Panc1 (cell line): Measurements from ENCODE around the gene H6PD. TPM values are rescaled to one million over a fixed set of nuclear protein-coding genes. Genes with fewer than 3 reads are reported as not detected.

ENCODE experiments used
- ATAC-seq: fragments of 200-7000 bp; cut with Tn5 transposase; 2 replicates; pipeline ENCODE4 v1.9.1; 2020; ENCODE audit warnings: mild to moderate bottlenecking, moderate library complexity
- BruUV-seq: library from RNA; stranded (reverse); fragments of 400-500 nt; replicated peaks from 2 replicates; lab custom pipeline; 2021; lab: Mats Ljungman, UMichigan
- CTCF ChIA-PET: fragments of 300-600 bp; sonication (Branson Sonifier 250); formaldehyde crosslinking; loops from one replicate; lab custom pipeline; 2022; ENCODE audit warnings: antibody characterized with exemption; lab: Charles Lee
- POLR2A ChIA-PET: fragments of 300-600 bp; sonication (Branson Sonifier 250); formaldehyde crosslinking; loops from one replicate; lab custom pipeline; 2022; ENCODE audit warnings: antibody characterized with exemption; lab: Charles Lee
- DNase-seq: peaks from one replicate; pipeline ENCODE4 v3.0.0-alpha.2; 2010; ENCODE audit warnings: low read depth, low spot score
- H3K27ac ChIP-seq: 2 replicates; pipeline ENCODE4 v1.5.1; 2011; ENCODE audit warnings: mild to moderate bottlenecking, low read length, inconsistent platforms
- H3K27me3 ChIP-seq: fragments of 200-500 bp; sonication (Bioruptor generic); 2 replicates; pipeline ENCODE4 v1.6.0; 2014; ENCODE audit warnings: low read length, inconsistent platforms; ENCODE audit not compliant: control insufficient read depth, insufficient read depth
- H3K36me3 ChIP-seq: fragments of 200-500 bp; sonication (Bioruptor generic); 2 replicates; pipeline ENCODE4 v1.5.1; 2014; ENCODE audit warnings: inconsistent platforms, mild to moderate bottlenecking, low read length, moderate library complexity; ENCODE audit not compliant: control insufficient read depth, insufficient read depth
- H3K4me1 ChIP-seq: 2 replicates; pipeline ENCODE4 v1.5.1; 2011; ENCODE audit warnings: inconsistent platforms, mild to moderate bottlenecking, low read length, moderate library complexity; ENCODE audit not compliant: control insufficient read depth, insufficient read depth
- H3K4me3 ChIP-seq, 2 experiments: 2 replicates each; pipeline ENCODE4 v1.5.1; 2011 to 2012; ENCODE audit warnings: low read depth in 2 of 2, low read length in 2 of 2, mild to moderate bottlenecking in 2 of 2, inconsistent platforms in 1 of 2, moderate library complexity in 1 of 2
- H3K9me3 ChIP-seq: fragments of 200-500 bp; sonication (Bioruptor generic); 2 replicates; pipeline ENCODE4 v1.5.1; 2014; ENCODE audit warnings: low read depth, mild to moderate bottlenecking, inconsistent platforms, low read length, moderate library complexity; ENCODE audit not compliant: control insufficient read depth, insufficient read depth
- CTCF ChIP-seq: fragments of 450-650 bp; IDR thresholded peaks from 2 replicates; pipeline ENCODE4 v1.5.1; 2017; ENCODE audit warnings: mild to moderate bottlenecking
- POLR2AphosphoS5 ChIP-seq: IDR thresholded peaks from 2 replicates; pipeline ENCODE4 v1.6.1; 2012; ENCODE audit warnings: mild to moderate bottlenecking, low read depth, low read length, moderate library complexity
- REST ChIP-seq, 2 experiments: IDR thresholded peaks; 2 replicates each; pipeline ENCODE4 v1.6.1; 2011 to 2012; ENCODE audit warnings: low read depth in 2 of 2, control low read depth in 1 of 2, low read length in 1 of 2, mild to moderate bottlenecking in 1 of 2, moderate library complexity in 1 of 2; ENCODE audit not compliant: insufficient read depth in 1 of 2
- SIN3A ChIP-seq: IDR thresholded peaks from 2 replicates; pipeline ENCODE4 v1.6.1; 2012; ENCODE audit warnings: low read depth, mild to moderate bottlenecking, low read length, moderate library complexity, borderline replicate concordance; ENCODE audit not compliant: insufficient read depth
- TCF7L2 ChIP-seq: IDR thresholded peaks from 2 replicates; pipeline ENCODE4 v1.6.1; 2011; ENCODE audit warnings: mild to moderate bottlenecking, low read depth, low read length, inconsistent platforms
- in situ Hi-C: cut with HindIII; loops from 2 replicates; pipeline ENCODE4 v1.10.0; 2016; ENCODE audit warnings: low sequenced_read_pairs, low pct_unique_long_range_greater_than_20kb
- intact Hi-C: fragments of 100-400 bp; cut with micrococcal nuclease; formaldehyde crosslinking; loops from one replicate; pipeline ENCODE4 v1.10.0; 2022; ENCODE audit not compliant: unreplicated experiment
- total RNA-seq: library from RNA; stranded (reverse); gene quantifications from one replicate; pipeline ENCODE4 v1.2.1, GENCODE V29; 2021; ENCODE audit not compliant: unreplicated experiment

Gene H6PD
- total RNA-seq, 1 experiment from 2014 or later: 23.5 TPM

DNA sequence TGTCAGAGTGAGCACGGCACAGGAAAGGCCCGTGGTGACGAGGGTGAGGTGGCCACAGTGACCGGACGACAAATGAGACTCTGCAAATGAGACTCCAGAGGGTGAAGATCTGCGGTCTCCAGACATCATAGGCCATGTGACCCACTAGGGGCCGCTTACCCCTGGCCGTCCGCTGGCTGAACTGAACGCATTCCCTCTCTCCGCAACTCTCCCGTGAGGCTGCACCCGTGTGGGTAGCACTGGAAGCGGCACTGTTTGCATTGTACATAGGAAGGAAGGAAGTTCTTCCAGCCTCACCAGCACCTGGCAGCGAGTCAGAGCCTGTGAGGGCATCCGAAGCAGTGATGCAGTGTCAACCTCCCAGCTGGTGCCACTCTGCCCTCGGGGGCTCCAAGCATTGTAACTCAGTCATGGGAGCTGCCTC lies 34.5 kb downstream of the H6PD start:
- ChIA-PET CTCF (interaction anchor here (0.6 to 1.1 kb wide), 2 partner anchors 22 to 131 kb away, joined by 3 to 4 read pairs; no protein-coding TSS in a partner anchor), POLR2A (interaction anchor here (0.6 kb wide), 1 partner anchor 120 kb away, joined by 6 read pairs; no protein-coding TSS in a partner anchor)
- TF ChIP-seq POLR2AphosphoS5 (no peak), TCF7L2 (no peak), SIN3A (no peak), REST (IDR thresholded peaks at IDR 0.05; ENCODE audit: insufficient read depth in 1 of 2, low read depth in 2 of 2, low read length in 1 of 2) (no peak), CTCF (no peak)
- BruUV-seq: no TSS peak
- ATAC-seq: peak; percentile 20; the same call in 1 of the 2 replicates
- intact Hi-C loops: loop anchor here (5.0 kb wide), 1 partner anchor 303 kb away; no protein-coding TSS in a partner anchor
- peak overlapping the region; percentile 59 for H3K27ac ChIP-seq
- DNase-seq: no peak
- H3K27me3 ChIP-seq: no peaks in the 10 kb centered on the region
- peaks cover 43% of the 10 kb centered on the region for H3K4me1 ChIP-seq
- H3K9me3 ChIP-seq: no peaks in the 10 kb centered on the region
- in situ Hi-C loops: no loop called here
- no peak overlapping the region for H3K4me3 ChIP-seq
- no peaks in the 10 kb centered on the region for H3K36me3 ChIP-seq

- Histone ChIP-seq H3K27ac (peak overlapping the region; percentile 59), H3K9me3 (no peaks in the 10 kb centered on the region), H3K27me3 (no peaks in the 10 kb centered on the region), H3K4me1 (peaks cover 43% of the 10 kb centered on the region), H3K36me3 (no peaks in the 10 kb centered on the region), H3K4me3 (no peak overlapping the region)
- in situ Hi-C loops (no loop called here), intact Hi-C loops (loop anchor here (5.0 kb wide), 1 partner anchor 303 kb away; no protein-coding TSS in a partner anchor)
- ATAC-seq (no peak), DNase-seq (no peak)
- TF ChIP-seq TCF7L2: no peak
- no peak for TF ChIP-seq REST (IDR thresholded peaks at IDR 0.05; ENCODE audit: insufficient read depth in 1 of 2, low read depth in 2 of 2, low read length in 1 of 2)
- no peak for TF ChIP-seq CTCF
- TF ChIP-seq POLR2AphosphoS5: no peak
- no peak for TF ChIP-seq SIN3A
- ChIA-PET CTCF (interaction anchor here (0.6 to 1.1 kb wide), 3 partner anchors 19 to 130 kb away, joined by 3 to 4 read pairs (median 3); no protein-coding TSS in a partner anchor), POLR2A (no interaction called here)
- BruUV-seq: no TSS peak
These were observed 35.1 kb downstream of the H6PD start for GRCh38 chr1:9269721-9270120.
